ENCODE results near the gene PRMT5. TPM values are rescaled to one million over a fixed set of nuclear protein-coding genes. Genes with fewer than 3 reads are reported as not detected.

The PRMT5 gene
- total RNA-seq, 3 donors from 2014 or later (not counting 1 experiment from before 2014, with no cell fraction given) = 16.3 to 22.4 (median 18.5) TPM

DNA sequence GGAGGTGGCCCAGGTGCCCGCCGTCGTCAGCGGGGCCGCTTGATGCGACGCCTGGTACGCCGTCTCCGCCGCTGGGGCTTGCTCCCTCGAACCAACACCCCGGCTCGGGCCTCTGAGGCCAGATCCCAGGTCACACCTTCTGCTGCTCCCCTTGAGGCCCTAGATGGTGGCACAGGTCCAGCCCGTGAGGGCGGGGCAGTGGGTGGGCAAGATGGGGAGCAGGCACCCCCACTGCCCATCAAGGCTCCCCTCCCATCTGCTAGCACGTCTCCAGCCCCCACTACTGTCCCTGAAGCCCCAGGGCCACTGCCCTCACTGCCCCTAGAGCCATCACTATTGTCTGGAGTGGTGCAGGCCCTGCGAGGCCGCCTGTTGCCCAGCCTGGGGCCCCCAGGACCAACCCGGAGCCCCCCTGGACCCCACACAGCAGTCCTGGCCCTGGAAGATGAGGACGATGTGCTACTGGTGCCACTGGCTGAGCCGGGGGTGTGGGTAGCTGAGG is 52.1 kb downstream of the PRMT5 start:
- H3K27ac Mint-ChIP-seq = peak overlapping the region in 1 of 2 donors; percentile 58
- H3K4me3 ChIP-seq (ENCODE audit: low read length) = no peak overlapping the region
- intact Hi-C loops (cut with micrococcal nuclease) = no loop called here
- WGBS (ENCODE audit: insufficient coverage) = 97% methylated on average over 22 of the region's 22 CpGs
- H3K4me3 Mint-ChIP-seq = no peak overlapping the region
- H3K9me3 ChIP-seq (ENCODE audit: control insufficient read depth, insufficient read depth, low read length) = no peaks in the 10 kb centered on the region
- no peaks in the 10 kb centered on the region for H3K9me3 Mint-ChIP-seq
- peaks cover 52% of the 10 kb centered on the region for H3K36me3 ChIP-seq (ENCODE audit: control insufficient read depth, insufficient read depth, low read length)
- H3K36me3 Mint-ChIP-seq = no peaks in the 10 kb centered on the region
- no peaks in the 10 kb centered on the region for H3K27me3 Mint-ChIP-seq (ENCODE audit: low read depth in 2 of 2)
- H3K27ac ChIP-seq (ENCODE audit: low read length) = no peak overlapping the region
- H3K4me1 ChIP-seq (ENCODE audit: control insufficient read depth, insufficient read depth, low read length) = peaks cover 9% of the 10 kb centered on the region
- no peak for DNase-seq
- TF ChIP-seq CTCF (IDR thresholded peaks at IDR 0.05) = no peak
- peaks cover 27 to 54% of the 10 kb centered on the region in 2 donors for H3K4me1 Mint-ChIP-seq
- no peaks in the 10 kb centered on the region for H3K27me3 ChIP-seq (ENCODE audit: control insufficient read depth, insufficient read depth, low read length)
- ATAC-seq = no peak

GRCh38 chr14:22875748-22876319 is 53.3 kb downstream of the PRMT5 start:
- Histone ChIP-seq H3K9me3 (ENCODE audit: control insufficient read depth, insufficient read depth, low read length) (no peaks in the 10 kb centered on the region), H3K27me3 (ENCODE audit: control insufficient read depth, insufficient read depth, low read length) (no peaks in the 10 kb centered on the region), H3K27ac (ENCODE audit: low read length) (no peak overlapping the region), H3K4me3 (ENCODE audit: low read length) (no peak overlapping the region), H3K36me3 (ENCODE audit: control insufficient read depth, insufficient read depth, low read length) (peaks cover 52% of the 10 kb centered on the region), H3K4me1 (ENCODE audit: control insufficient read depth, insufficient read depth, low read length) (peaks cover 9% of the 10 kb centered on the region)
- Mint-ChIP-seq H3K9me3 (no peaks in the 10 kb centered on the region), H3K4me3 (no peak overlapping the region), H3K4me1 (peaks cover 28 to 55% of the 10 kb centered on the region in 2 donors), H3K27me3 (ENCODE audit: low read depth in 2 of 2) (no peaks in the 10 kb centered on the region), H3K36me3 (no peaks in the 10 kb centered on the region), H3K27ac (peak overlapping the region in 1 of 2 donors; percentile 16)
- TF ChIP-seq CTCF (IDR thresholded peaks at IDR 0.05) = no peak
- ATAC-seq = no peak
- DNase-seq = no peak
- intact Hi-C loops (cut with micrococcal nuclease) = no loop called here
- 98% methylated on average over 20 of the region's 20 CpGs for WGBS (ENCODE audit: insufficient coverage)

DNA sequence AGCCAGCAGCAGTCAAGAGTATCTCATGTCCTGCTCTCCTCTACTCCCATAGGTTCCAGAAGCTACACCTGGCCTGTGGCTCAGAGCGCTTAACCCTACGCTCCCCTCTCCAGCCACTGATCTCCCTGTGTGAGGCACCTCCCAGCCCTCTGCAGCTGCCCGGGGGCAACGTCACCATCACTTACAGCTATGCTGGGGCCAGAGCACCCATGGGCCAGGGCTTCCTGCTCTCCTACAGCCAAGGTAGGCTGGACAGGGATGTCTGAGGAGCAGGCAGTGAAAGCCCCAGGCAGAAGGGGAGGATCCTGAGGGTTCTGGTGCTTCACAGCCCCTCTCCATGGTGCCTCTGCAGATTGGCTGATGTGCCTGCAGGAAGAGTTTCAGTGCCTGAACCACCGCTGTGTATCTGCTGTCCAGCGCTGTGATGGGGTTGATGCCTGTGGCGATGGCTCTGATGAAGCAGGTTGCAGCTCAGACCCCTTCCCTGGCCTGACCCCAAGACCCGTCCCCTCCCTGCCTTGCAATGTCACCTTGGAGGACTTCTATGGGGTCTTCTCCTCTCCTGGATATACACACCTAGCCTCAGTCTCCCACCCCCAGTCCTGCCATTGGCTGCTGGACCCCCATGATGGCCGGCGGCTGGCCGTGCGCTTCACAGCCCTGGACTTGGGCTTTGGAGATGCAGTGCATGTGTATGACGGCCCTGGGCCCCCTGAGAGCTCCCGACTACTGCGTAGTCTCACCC is 54.0 kb downstream of the PRMT5 start:
- Histone ChIP-seq H3K27ac (ENCODE audit: low read length) (no peak overlapping the region), H3K9me3 (ENCODE audit: control insufficient read depth, insufficient read depth, low read length) (no peaks in the 10 kb centered on the region), H3K27me3 (ENCODE audit: control insufficient read depth, insufficient read depth, low read length) (no peaks in the 10 kb centered on the region), H3K4me3 (ENCODE audit: low read length) (no peak overlapping the region), H3K36me3 (ENCODE audit: control insufficient read depth, insufficient read depth, low read length) (peaks cover 52% of the 10 kb centered on the region), H3K4me1 (ENCODE audit: control insufficient read depth, insufficient read depth, low read length) (peaks cover 14% of the 10 kb centered on the region)
- 98% methylated on average over 15 of the region's 15 CpGs for WGBS (ENCODE audit: insufficient coverage)
- no peak for DNase-seq
- Mint-ChIP-seq H3K4me3 (no peak overlapping the region), H3K36me3 (no peaks in the 10 kb centered on the region), H3K4me1 (peaks cover 32 to 59% of the 10 kb centered on the region in 2 donors), H3K27me3 (ENCODE audit: low read depth in 2 of 2) (no peaks in the 10 kb centered on the region), H3K27ac (no peak overlapping the region), H3K9me3 (no peaks in the 10 kb centered on the region)
- TF ChIP-seq CTCF (IDR thresholded peaks at IDR 0.05) = no peak
- intact Hi-C loops (cut with micrococcal nuclease) = no loop called here
- ATAC-seq = no peak
